Measurements from ENCODE around the gene RFX6.

Gene RFX6

GRCh38 chr6:116973976-116974375 is 96.9 kb downstream of the RFX6 start:
- Mint-ChIP-seq H3K27me3 (ENCODE audit: low read depth) (no peaks in the 10 kb centered on the region), H3K9me3 (no peaks in the 10 kb centered on the region), H3K4me1 (ENCODE audit: low read depth) (no peaks in the 10 kb centered on the region), H3K4me3 (no peak overlapping the region), H3K27ac (no peak overlapping the region), H3K36me3 (ENCODE audit: low read depth) (no peaks in the 10 kb centered on the region)

- Mint-ChIP-seq H3K36me3 (ENCODE audit: low read depth) (no peaks in the 10 kb centered on the region), H3K4me1 (ENCODE audit: low read depth) (no peaks in the 10 kb centered on the region), H3K9me3 (no peaks in the 10 kb centered on the region), H3K4me3 (no peak overlapping the region), H3K27ac (no peak overlapping the region), H3K27me3 (ENCODE audit: low read depth) (no peaks in the 10 kb centered on the region)
Observed at GRCh38 chr6:116974526-116975316, 97.7 kb downstream of the RFX6 start.

- H3K4me1 Mint-ChIP-seq (ENCODE audit: low read depth), result no peaks in the 10 kb centered on the region
- H3K36me3 Mint-ChIP-seq (ENCODE audit: low read depth), result no peaks in the 10 kb centered on the region
- H3K9me3 Mint-ChIP-seq, result no peaks in the 10 kb centered on the region
- no peak overlapping the region for H3K4me3 Mint-ChIP-seq
- no peaks in the 10 kb centered on the region for H3K27me3 Mint-ChIP-seq (ENCODE audit: low read depth)
- H3K27ac Mint-ChIP-seq, result no peak overlapping the region
Observed at GRCh38 chr6:116975600-116975999, 98.6 kb downstream of the RFX6 start.

- Mint-ChIP-seq H3K9me3 (no peaks in the 10 kb centered on the region), H3K4me3 (no peak overlapping the region), H3K4me1 (ENCODE audit: low read depth) (no peaks in the 10 kb centered on the region)
Observed at GRCh38 chr6:116979560-116979959, 102.5 kb downstream of the RFX6 start.

More at GRCh38 chr6:116979560-116979959, 102.5 kb downstream of the RFX6 start:
- no peaks in the 10 kb centered on the region for H3K27me3 Mint-ChIP-seq (ENCODE audit: low read depth)
- no peaks in the 10 kb centered on the region for H3K36me3 Mint-ChIP-seq (ENCODE audit: low read depth)
- no peak overlapping the region for H3K27ac Mint-ChIP-seq
